ENCODE data around the gene PIK3CD.

PIK3CD gene

GRCh38 chr1:9605946-9606455 is 45.5 kb upstream of the PIK3CD start:
- no peak for TF ChIP-seq CTCF (IDR thresholded peaks at IDR 0.05; ENCODE audit: control insufficient read depth, extremely low read depth, insufficient read depth)
- H3K4me3 ChIP-seq (ENCODE audit: low read depth, low read length) = no peak overlapping the region
- DNase-seq (ENCODE audit: low read depth) = no peak

- no peak for DNase-seq (ENCODE audit: low read depth)
- no peak for TF ChIP-seq CTCF (IDR thresholded peaks at IDR 0.05; ENCODE audit: control insufficient read depth, extremely low read depth, insufficient read depth)
- H3K4me3 ChIP-seq (ENCODE audit: low read depth, low read length) = no peak overlapping the region
Observed at GRCh38 chr1:9606458-9606857, 45.1 kb upstream of the PIK3CD start.

DNA sequence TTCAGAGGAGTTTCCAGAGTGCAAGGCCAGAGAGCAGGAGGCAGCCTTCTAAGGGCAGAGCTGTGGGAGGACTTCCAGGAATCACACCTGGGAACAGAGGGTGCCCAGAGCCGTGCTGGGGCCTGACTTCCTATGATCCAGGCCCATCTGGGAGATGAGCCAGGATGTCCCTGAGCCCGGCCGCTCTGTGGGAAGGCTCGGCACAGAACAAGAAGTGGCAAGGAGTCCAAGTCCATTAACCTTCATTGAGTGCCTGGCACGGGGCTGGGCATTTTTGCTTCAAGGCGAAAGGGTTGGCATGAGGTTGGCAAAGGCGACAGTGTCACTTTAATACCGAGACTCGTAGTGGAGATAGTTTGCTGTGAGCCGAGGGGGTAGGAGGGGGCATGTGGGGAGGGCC is 44.6 kb upstream of the PIK3CD start:
- TF ChIP-seq CTCF (IDR thresholded peaks at IDR 0.05; ENCODE audit: control insufficient read depth, extremely low read depth, insufficient read depth) = no peak
- DNase-seq (ENCODE audit: low read depth) = peak; percentile 87
- H3K4me3 ChIP-seq (ENCODE audit: low read depth, low read length) = no peak overlapping the region

- no peak for DNase-seq (ENCODE audit: low read depth)
- no peak for TF ChIP-seq CTCF (IDR thresholded peaks at IDR 0.05; ENCODE audit: control insufficient read depth, extremely low read depth, insufficient read depth)
- no peak overlapping the region for H3K4me3 ChIP-seq (ENCODE audit: low read depth, low read length)
Observed at GRCh38 chr1:9607352-9607751, 44.2 kb upstream of the PIK3CD start.

DNA sequence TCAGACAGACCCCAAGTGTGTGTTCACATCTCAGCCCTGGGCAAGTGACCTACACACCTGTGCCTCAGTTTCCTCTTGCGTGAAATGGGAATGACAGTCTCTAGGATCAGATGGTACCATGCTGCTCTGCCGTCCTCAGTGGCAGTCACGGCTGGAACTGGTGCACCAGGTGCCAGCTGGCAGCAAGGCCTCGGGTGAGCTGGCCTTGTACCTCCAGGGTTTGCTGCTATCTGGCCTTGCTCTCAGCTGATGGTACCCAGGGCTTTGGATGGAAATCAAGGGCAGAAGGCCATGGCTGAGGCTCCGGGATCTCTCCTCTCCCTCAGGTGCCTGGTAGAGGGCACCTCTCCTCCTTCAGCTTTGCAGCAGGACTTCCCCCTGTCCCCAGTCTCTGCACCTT is 41.5 kb upstream of the PIK3CD start:
- TF ChIP-seq CTCF (IDR thresholded peaks at IDR 0.05; ENCODE audit: control insufficient read depth, extremely low read depth, insufficient read depth) = no peak
- no peak overlapping the region for H3K4me3 ChIP-seq (ENCODE audit: low read depth, low read length)
- DNase-seq (ENCODE audit: low read depth) = no peak

DNA sequence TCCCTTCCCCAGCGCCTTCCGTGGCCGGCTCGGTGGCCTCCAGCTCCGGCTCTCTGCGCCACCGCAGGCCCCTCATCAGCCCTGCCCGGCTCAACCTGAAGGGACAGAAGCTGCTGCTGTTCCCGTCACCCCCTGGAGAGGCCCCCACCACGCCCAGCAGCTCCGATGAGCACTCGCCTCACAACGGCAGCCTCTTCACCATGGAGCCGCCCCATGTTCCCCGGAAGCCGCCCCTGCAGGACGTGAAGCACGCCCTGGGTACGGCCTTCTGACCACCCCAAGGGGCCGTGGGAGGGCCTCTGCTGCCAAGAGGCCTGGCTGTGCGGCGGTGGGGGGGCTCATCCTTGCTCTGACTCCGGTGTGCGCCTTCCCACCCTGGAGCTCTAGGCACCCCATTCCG is 41.0 kb upstream of the PIK3CD start:
- DNase-seq (ENCODE audit: low read depth) = no peak
- H3K4me3 ChIP-seq (ENCODE audit: low read depth, low read length) = no peak overlapping the region
- no peak for TF ChIP-seq CTCF (IDR thresholded peaks at IDR 0.05; ENCODE audit: control insufficient read depth, extremely low read depth, insufficient read depth)

GRCh38 chr1:9611716-9612115 is 39.8 kb upstream of the PIK3CD start:
- no peak for DNase-seq (ENCODE audit: low read depth)
- no peak overlapping the region for H3K4me3 ChIP-seq (ENCODE audit: low read depth, low read length)
- no peak for TF ChIP-seq CTCF (IDR thresholded peaks at IDR 0.05; ENCODE audit: control insufficient read depth, extremely low read depth, insufficient read depth)

Data from LNCaP clone FGC (cell line).